ENCODE data around the gene GLYATL3.

Gene GLYATL3

GRCh38 chr6:49513153-49513989 is 13.6 kb downstream of the GLYATL3 start:
- TF ChIP-seq CTCF (IDR thresholded peaks at IDR 0.05; ENCODE audit: extremely low read depth, insufficient read depth, missing control alignments) = no peak
- in situ Hi-C loops (cut with MboI; ENCODE audit: low pct_unique_long_range_greater_than_20kb, low sequenced_read_pairs, unreplicated experiment) = no loop called here
- DNase-seq (ENCODE audit: low spot score) = no peak

GRCh38 chr6:49514571-49515484 is 15.1 kb downstream of the GLYATL3 start:
- TF ChIP-seq CTCF (IDR thresholded peaks at IDR 0.05; ENCODE audit: extremely low read depth, insufficient read depth, missing control alignments) = no peak
- DNase-seq (ENCODE audit: low spot score) = no peak
- in situ Hi-C loops (cut with MboI; ENCODE audit: low pct_unique_long_range_greater_than_20kb, low sequenced_read_pairs, unreplicated experiment) = no loop called here

- no peak for TF ChIP-seq CTCF (IDR thresholded peaks at IDR 0.05; ENCODE audit: extremely low read depth, insufficient read depth, missing control alignments)
- DNase-seq (ENCODE audit: low spot score) = no peak
- in situ Hi-C loops (cut with MboI; ENCODE audit: low pct_unique_long_range_greater_than_20kb, low sequenced_read_pairs, unreplicated experiment) = no loop called here
These were observed 15.9 kb downstream of the GLYATL3 start for GRCh38 chr6:49515485-49516146.

- in situ Hi-C loops (cut with MboI; ENCODE audit: low pct_unique_long_range_greater_than_20kb, low sequenced_read_pairs, unreplicated experiment) = no loop called here
- no peak for TF ChIP-seq CTCF (IDR thresholded peaks at IDR 0.05; ENCODE audit: extremely low read depth, insufficient read depth, missing control alignments)
These were observed 16.4 kb downstream of the GLYATL3 start for GRCh38 chr6:49516147-49516505.

GRCh38 chr6:49517919-49518318 is 18.2 kb downstream of the GLYATL3 start:
- in situ Hi-C loops (cut with MboI; ENCODE audit: low pct_unique_long_range_greater_than_20kb, low sequenced_read_pairs, unreplicated experiment) = no loop called here
- TF ChIP-seq CTCF (IDR thresholded peaks at IDR 0.05; ENCODE audit: extremely low read depth, insufficient read depth, missing control alignments) = no peak
- DNase-seq (ENCODE audit: low spot score) = no peak

More at GRCh38 chr6:49516147-49516505, 16.4 kb downstream of the GLYATL3 start:
- no peak for DNase-seq (ENCODE audit: low spot score)

- no peak for DNase-seq (ENCODE audit: low spot score)
- no peak for TF ChIP-seq CTCF (IDR thresholded peaks at IDR 0.05; ENCODE audit: extremely low read depth, insufficient read depth, missing control alignments)
- in situ Hi-C loops (cut with MboI; ENCODE audit: low pct_unique_long_range_greater_than_20kb, low sequenced_read_pairs, unreplicated experiment) = no loop called here
These were observed 19.9 kb downstream of the GLYATL3 start for GRCh38 chr6:49519660-49520059.
